ENCODE results near the gene SPACA9.

GRCh38 chr9:132939169-132939568 is 60.5 kb downstream of the SPACA9 start:
- TF ChIP-seq CTCF (IDR thresholded peaks at IDR 0.05) (no peak), POLR2A (IDR thresholded peaks at IDR 0.05) (no peak)
